ENCODE results near the gene SELE.

The SELE gene, protein sequence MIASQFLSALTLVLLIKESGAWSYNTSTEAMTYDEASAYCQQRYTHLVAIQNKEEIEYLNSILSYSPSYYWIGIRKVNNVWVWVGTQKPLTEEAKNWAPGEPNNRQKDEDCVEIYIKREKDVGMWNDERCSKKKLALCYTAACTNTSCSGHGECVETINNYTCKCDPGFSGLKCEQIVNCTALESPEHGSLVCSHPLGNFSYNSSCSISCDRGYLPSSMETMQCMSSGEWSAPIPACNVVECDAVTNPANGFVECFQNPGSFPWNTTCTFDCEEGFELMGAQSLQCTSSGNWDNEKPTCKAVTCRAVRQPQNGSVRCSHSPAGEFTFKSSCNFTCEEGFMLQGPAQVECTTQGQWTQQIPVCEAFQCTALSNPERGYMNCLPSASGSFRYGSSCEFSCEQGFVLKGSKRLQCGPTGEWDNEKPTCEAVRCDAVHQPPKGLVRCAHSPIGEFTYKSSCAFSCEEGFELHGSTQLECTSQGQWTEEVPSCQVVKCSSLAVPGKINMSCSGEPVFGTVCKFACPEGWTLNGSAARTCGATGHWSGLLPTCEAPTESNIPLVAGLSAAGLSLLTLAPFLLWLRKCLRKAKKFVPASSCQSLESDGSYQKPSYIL

DNA sequence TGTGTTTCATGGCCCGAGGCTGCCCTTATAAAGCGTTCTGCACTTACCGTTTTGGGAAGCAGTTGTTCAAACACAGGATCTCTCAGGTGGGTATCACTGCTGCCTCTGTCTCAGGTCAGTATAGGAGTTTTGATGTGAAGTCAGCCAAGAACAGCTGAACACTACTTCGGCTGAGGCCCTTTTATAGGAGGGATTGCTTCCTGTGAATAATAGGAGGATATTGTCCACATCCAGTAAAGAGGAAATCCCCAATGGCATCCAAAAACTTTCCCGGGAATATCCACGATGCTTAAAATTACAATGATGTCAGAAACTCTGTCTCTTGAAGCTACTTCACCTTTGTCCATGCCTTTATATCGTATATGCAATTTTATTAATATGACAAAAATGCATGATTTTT is at the start of gene SELE:
TSS of gene SELE (minus strand) at position 156 of the 400 bp plus-strand sequence. CDS start 467 bp downstream, outside the sequence.
- DNase-seq (ENCODE audit: low read depth in 2 of 2): no peak

DNA sequence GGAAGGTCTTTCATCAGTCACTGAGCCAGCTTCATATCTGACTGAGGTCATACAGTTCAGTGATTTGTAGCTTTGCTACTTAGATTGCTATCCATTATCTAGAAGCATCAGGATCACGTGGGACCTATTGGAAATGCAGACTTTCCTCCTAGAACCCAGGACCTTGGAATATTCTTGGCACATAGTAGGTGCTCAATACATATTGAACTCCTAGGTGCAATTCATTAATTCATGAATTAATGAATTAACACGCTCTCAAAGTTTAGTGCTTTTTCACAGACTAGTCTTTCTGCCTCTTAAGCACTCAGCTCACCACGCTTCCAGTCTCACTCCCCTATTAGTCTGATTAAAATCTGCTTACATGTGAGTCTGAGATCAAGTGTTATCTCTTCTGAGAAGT is 48.7 kb upstream of the SELE start:
- no peak for DNase-seq (ENCODE audit: low read depth in 2 of 2)

DNA sequence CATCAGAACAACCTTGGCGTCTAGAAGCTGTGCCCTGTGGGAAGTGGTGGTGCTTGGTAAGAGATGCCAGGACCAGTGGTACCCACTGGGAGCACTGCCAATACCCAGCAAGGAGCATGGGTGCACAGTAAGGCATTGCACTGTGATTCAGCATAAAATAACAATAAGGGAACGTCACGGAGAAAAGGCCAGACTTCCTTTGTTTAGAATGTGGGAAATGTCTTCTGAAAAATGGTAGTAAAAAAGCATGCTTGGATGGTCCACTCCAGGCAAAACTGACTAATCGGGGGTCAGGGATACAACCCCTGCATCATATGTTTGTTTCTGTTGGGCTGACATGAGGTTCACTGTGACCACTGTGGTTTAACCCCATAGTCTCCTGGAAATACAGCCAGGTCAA is 46.1 kb upstream of the SELE start:
- DNase-seq (ENCODE audit: low read depth in 2 of 2): no peak

DNA sequence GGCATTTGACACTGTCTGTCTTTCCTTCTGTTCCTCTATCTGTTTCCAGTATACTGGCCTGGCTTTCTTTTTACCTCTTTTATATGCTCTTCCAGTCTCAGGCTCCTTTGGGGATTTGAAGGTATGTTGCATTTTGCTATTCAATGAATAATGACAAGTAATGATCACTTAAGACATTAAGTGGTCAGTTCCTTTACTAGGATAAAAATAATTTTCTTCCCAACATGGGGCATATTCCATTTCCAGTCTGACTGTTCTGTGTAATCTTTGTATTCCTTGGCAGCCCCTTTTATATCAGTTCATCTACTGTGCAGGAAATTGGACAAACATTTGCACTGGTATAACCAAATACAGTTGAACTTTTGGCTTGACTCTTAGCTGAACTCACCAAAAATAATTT is 45.3 kb upstream of the SELE start:
- no peak for DNase-seq (ENCODE audit: low read depth in 2 of 2)

DNA sequence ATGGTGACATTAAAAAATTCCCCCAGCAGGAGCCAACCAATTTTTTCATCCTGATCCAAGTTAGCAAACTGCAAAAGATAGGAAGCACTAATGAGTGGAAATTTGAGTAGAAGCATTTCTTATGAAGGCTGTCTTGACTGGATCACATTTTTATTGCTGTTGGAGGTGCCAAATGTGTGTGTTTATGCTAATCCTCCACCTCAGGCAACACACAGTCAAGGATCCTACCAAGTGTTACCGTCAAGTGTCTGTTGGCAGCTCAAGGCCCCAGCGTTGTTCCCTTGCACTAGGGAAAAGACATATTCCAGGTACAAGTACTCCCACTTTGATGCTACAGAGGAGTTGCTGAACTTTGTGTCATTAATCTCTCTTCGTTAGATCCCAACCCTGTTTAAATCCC is 42.6 kb upstream of the SELE start:
- no peak for DNase-seq (ENCODE audit: low read depth in 2 of 2)

DNA sequence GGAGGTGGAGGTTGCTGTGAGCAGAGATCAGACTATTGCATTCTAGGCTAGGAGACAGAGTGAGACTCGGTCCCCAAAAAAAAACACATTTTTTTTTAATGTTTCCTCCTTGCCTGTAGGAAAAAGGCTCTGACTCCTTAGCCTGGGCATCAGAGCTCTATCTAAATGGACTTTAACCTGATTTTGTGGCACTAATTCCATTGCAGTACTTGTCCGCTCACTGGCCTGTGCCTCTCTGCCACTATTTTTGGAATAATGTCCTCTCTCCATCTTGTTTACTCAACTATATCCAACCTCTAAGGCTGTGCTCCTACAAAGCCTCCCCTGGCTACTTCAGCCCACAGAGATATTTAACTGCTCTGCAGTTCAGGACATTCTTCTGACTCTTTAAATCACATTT is 34.3 kb upstream of the SELE start:
- DNase-seq (ENCODE audit: low read depth in 2 of 2): no peak

DNA sequence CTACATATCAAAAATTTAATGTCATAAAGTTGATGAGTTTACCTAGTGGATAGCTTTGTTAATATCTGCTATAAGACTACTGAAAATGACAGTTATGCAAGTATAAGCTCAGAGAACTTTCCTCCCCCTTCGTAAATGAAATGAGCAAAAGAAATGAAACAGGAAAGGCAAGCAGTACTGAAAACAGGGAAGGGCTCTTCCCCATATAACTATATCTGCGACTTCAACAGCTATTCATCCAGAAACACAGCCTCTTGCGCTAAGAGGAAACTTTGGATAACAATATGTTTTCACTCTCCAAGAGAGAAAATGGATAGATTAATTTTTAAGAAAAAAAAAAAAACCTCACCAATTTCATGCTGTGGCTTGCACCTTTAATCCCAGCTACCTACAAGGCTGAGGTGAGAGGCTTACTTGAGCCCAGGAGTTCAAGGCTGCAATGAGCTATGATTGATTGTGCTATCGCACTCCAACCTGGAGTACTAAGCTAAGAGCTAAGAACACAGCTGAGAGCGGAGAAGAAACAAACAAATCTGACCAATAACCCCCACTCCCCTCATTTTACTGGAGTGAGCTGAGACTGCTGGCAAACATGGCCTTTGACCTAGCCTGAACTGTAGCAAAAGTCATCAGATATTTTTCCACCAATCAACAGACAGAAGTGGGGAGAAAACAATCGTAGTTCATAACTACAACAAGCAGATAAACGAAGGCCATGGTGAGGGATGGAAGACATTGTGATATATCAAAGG is 31.9 kb upstream of the SELE start:
- no peak for DNase-seq (ENCODE audit: low read depth in 2 of 2)

DNA sequence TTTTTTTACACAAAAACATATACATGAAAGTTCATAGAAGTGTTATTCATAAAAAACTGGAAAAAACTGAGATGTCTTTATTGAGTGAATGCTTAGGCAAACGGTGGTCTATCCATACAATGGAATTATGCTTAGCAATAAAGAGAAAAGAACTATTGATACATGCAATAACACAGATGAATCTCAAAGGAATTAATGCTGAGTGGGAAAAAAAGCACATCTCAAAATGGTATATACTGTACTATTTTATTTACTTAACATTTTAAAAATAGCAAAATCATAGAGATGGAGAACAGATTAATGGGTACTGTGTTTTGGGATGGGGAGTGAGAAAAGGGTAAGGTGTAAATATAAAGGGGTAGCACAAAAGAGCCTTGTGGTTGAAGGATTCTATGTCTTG is 31.0 kb upstream of the SELE start:
- DNase-seq (ENCODE audit: low read depth in 2 of 2): no peak

DNA sequence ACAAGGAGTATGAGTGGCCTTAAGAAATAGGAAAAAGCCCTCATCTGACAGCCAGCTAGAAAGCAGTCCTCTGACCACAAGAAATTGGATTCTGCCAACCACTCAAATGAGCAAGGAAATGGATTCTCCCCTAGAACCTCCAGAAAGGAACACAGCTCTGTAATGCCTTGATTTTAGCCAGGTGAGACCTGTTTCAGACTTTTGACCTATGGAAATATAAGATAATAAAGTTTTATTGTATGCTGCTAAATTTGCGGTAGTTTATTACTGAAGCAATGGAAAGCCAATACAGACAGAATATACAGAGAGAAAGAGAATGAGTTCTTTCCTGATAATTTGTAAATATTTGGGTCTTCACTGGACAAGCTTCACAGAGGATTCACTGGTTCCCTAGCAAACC is 28.8 kb upstream of the SELE start:
- no peak for DNase-seq (ENCODE audit: low read depth in 2 of 2)

DNA sequence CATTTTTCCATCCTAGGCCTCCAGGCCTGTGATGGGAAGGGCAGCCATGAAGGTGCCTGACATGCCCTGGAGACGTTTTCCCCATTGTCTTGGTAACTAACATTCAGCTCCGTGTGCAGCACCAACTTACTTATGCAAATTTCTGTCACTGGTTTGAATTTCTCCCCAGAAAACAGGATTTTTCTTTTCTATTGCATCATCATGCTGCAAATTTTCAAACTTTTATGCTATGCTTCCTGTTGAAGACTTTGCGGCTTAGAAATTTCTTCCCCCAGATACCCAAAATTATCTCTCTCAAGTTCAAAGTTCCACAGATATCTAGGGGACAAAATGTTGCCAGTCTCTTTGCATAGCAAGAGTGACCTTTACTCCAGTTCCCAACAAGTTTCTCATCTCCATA is 25.2 kb upstream of the SELE start:
- DNase-seq (ENCODE audit: low read depth in 2 of 2): no peak

DNA sequence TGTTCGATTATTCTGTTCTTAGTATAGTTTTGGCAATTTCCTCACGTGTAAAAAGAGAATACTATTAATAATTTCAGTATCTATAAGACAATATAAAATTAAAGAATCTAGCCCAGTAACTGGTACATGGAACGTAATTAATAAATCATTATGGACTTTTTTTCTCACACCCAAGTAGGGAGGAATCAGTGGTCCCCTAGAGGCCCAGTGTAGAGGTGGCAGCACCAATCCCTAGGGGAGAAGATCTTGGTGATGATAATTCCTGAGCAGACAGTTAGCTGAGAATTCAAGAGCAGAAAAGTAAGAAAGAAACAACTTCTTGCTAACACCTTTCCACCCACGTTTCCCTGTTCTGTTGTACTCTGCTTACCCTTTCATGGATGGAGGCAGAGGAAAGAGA is 19.7 kb upstream of the SELE start:
- no peak for DNase-seq (ENCODE audit: low read depth in 2 of 2)

DNA sequence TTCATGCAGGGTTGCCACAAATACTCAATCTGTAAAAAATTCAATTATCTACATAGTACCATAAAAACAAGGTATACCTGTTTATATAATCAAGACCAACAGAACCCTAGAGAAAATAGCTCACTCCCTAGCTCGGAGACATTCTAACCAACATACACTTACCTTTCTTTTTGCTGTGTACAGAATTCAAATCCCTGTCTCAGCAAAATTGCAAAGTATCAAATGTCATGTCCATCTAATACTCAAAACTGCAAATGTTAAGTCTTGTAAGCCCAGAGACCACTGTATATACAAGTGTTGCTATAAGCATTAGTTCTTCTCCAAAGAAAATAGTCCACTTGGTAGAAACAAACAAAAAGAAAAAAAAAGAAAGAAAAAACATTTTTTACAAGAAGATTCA is 16.2 kb upstream of the SELE start:
- DNase-seq (ENCODE audit: low read depth in 2 of 2): no peak

DNA sequence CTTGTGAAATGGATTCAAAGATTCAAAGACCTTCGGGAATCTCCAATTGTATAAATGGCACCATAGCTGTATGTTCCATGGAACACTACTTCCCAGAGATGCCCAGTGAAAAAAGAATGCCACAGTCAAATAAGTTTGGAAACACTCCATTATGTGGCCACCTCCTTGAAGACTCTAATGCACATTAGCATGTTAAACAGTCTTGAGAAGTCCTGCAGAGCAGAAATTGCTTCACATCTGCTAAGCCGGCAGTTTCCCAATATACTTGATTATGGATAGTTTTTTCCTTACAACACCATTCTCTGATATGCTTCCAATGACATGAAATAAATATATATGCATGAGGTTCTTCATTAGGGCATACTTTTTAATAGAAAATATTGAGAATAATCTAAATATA is 12.7 kb upstream of the SELE start:
- no peak for DNase-seq (ENCODE audit: low read depth in 2 of 2)

DNA sequence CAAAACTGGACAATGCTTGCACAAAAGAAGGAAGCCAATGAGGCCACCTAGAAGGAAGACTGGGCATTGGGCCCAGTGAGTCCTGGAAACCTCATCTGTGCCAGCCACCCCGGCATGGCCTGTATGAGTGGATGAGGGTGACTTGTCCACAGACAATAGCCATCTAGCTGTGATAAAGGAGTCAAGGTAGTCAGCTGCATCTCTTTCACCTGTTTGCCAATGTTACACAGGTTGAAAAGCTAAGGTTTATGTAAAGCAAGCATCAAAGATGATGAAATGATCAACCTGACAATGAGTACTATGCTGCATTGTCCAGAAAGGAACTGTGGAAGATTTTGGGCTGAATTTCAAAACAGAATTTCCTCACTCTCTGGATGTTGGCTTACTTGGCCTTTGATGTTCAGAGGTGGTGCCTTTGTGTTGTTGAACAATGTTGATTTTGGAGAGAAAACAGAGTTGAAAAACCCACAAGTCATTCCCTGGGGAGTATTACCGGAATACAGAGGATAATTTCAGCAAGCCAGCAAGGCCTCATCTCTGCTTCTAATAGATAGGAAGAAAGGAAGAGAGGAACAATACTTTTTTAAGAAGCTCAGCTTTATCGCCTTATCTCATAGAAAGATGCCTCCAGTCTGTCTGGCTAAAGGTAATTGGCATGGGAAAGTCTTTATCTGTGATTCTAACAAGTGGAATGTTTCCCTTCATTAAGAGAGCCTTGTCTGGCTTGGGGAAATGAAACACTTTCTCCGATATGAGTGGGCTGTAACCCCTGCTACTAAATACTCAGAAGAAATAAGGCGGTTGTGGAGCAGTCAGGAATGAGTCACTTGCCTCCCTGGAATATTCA is 11.4 kb upstream of the SELE start:
- no peak for DNase-seq (ENCODE audit: low read depth in 2 of 2)

DNA sequence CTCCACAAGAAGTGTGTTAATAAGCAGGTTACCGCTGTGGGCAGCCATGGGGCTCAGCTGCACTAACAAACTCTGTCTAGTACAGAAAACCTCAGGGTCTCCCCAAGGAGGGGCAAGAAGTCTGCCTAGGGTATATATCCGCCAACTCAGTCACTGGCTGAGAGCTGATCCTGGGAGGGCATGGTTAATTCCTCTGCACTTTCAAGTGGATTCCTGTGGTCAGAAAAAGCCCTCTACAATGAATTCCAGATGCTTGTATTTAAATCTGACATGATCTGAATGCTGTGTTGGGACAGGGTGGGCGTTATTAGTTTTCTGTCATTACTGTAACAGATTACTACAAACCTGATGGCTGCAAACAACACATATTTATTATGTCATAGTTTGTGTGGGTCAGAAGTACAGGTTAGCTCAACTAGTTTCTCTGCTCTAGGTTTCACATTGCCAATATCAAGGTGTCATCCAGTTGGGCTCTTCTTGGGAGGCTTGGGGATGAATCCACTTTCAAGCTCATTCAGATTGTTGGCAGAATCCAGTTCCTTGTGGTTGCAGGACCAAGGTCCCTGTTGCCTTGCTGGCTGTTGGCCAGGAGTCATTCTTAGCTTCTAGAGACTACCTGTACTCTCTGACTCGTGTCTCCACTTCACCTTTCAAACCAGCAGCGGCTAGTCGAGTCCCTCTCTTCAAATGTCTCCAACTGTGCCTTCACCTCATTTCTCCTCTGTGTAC is 8.0 kb upstream of the SELE start:
- no peak for DNase-seq (ENCODE audit: low read depth in 2 of 2)

DNA sequence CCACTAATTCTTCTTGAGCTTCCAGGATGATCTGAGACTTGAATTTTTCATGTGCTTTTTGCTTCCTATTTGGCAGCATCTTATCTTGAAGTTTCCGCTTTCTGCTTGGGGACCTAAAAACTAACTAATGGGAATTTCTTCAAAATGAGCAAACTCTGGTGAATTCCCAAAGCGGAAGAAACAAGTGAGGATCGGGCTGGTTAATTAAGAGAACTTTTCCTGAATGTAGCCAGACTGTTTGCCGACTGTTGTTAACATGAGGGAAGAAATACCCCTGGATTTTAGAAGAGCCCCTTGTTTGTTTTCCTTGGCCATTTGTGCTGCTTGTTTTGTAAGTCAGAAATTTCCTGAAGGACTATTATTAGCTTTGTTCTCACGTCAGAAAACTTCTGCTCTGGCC is 6.1 kb upstream of the SELE start:
- DNase-seq (ENCODE audit: low read depth in 2 of 2): no peak

DNA sequence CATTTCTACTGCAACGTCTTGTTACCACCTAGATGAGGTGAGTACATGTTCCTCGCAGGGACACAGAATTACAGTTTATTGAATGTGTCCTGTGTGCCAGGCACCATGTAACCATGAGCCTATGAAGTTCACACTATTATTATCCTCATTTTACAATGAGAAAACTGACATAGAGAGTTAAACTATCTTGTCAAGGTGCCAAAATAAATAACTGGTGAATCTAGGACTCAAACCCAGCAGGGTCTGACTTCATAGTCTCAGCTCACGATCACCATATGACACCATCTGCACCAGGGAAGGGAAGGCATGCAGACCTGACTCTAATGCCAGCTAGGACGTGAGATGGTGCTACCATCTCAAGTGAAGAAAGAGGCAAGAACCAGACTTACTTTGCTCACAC is 2.4 kb downstream of the SELE start:
- no peak for DNase-seq (ENCODE audit: low read depth in 2 of 2)

DNA sequence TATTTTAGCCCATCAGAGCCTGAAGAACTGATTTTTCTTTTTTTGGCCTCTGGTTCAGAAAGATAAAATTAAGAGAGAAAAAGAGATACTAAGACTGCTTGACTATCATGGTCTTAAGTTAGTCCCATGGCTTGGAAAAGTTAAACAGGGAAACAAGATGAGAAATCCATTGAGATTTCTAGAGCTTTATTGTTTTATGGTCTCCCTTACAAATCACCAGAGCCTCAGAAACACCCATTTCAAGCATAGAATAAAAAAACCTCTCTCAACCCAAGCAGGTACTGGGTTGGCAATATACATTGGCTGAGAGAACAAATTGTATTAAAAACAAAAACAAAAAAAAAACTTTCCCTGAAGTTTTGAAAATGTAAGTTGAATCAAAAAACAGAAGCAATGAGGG is 3.9 kb downstream of the SELE start:
- no peak for DNase-seq (ENCODE audit: low read depth in 2 of 2)

DNA sequence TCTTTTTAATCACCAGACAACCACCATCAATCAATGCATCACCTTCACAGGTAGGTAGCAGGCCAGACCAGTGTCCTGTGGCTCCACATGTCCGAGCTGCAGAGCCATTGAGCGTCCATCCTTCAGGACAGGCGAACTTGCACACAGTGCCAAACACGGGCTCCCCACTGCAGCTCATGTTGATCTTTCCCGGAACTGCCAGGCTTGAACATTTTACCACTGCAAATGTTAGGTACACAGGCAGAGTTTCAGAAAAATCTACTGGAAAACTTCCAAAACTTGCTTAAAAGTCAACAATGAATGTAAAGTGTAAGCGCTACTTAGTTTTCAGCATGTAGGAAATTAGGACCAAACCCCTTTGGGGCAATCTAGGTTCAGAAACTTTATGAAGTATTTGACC is 6.6 kb downstream of the SELE start:
- no peak for DNase-seq (ENCODE audit: low read depth in 2 of 2)

DNA sequence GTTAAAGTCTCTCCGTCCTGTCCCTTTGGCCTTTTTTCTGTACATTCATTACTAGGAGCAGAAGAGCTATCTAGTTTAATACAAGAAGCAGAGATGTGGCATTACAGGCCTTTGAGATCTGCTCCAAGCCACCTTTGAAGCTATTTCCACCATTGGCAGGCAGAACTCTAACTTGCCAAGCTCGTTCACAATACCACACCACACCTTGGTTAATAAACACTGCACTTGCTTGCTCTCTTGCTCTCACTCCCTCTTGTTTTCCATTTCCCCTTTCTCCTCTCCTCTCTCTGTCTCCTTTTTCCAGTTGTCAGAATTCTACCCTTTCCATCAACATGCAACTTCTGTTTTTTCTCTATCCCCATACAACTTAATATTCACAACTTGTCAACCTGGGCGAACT is 7.0 kb downstream of the SELE start:
- no peak for DNase-seq (ENCODE audit: low read depth in 2 of 2)

DNA sequence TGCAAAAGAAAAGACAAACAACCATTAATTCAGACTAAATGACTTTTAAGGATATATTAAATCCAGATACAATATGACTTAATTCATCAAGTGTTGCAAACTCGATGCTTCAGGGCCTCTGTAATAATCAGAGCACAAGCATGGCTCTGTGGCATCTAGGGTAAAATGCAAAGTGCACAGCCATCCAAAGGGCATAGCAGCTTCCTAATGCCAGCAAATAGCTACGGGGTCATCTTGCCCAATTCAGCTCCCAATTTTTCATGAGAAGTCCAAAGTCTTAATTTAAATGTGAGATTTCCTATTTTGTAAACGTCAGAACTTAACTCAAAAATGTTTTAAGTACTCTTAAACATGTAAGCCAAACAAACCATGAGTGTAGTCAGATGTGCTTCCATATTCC is 7.9 kb downstream of the SELE start:
- no peak for DNase-seq (ENCODE audit: low read depth in 2 of 2)

Data from stimulated activated CD8-positive, alpha-beta memory T cell treated with anti-CD3 and anti-CD28 coated beads, Interleukin-2, amount 100 ng/mL, for 48 hours (primary cell).